ENCODE data around the gene PACS2.
"Not testable (repeated sequence)": the region's sequence is repeated elsewhere in the genome, so short reads cannot be mapped to it uniquely, and the experiment has no call there.

PACS2 gene

GRCh38 chr14:105282098-105282725, 32.3 kb upstream of the PACS2 start:
- no peak overlapping the region for H3K4me3 ChIP-seq (ENCODE audit: low read depth, low read length)
- no peak for TF ChIP-seq CTCF (IDR thresholded peaks at IDR 0.05; ENCODE audit: borderline replicate concordance, insufficient read depth, low read depth, low read length)

GRCh38 chr14:105283028-105283427, 31.5 kb upstream of the PACS2 start:
- TF ChIP-seq CTCF (IDR thresholded peaks at IDR 0.05; ENCODE audit: borderline replicate concordance, insufficient read depth, low read depth, low read length): no peak
- H3K4me3 ChIP-seq (ENCODE audit: low read depth, low read length): no peak overlapping the region

- H3K4me3 ChIP-seq (ENCODE audit: low read depth, low read length): no peak overlapping the region
- no peak for TF ChIP-seq CTCF (IDR thresholded peaks at IDR 0.05; ENCODE audit: borderline replicate concordance, insufficient read depth, low read depth, low read length)
Measured at GRCh38 chr14:105283899-105284298, 30.6 kb upstream of the PACS2 start.

- no peak overlapping the region for H3K4me3 ChIP-seq (ENCODE audit: low read depth, low read length)
- TF ChIP-seq CTCF (IDR thresholded peaks at IDR 0.05; ENCODE audit: borderline replicate concordance, insufficient read depth, low read depth, low read length): no peak
Measured at GRCh38 chr14:105285174-105285573, 29.4 kb upstream of the PACS2 start.

- no peak overlapping the region for H3K4me3 ChIP-seq (ENCODE audit: low read depth, low read length)
- TF ChIP-seq CTCF (IDR thresholded peaks at IDR 0.05; ENCODE audit: borderline replicate concordance, insufficient read depth, low read depth, low read length): no peak
Measured at GRCh38 chr14:105286759-105287144, 27.8 kb upstream of the PACS2 start.

GRCh38 chr14:105287249-105288102, 27.1 kb upstream of the PACS2 start:
- no peak overlapping the region for H3K4me3 ChIP-seq (ENCODE audit: low read depth, low read length)
- no peak for TF ChIP-seq CTCF (IDR thresholded peaks at IDR 0.05; ENCODE audit: borderline replicate concordance, insufficient read depth, low read depth, low read length)

GRCh38 chr14:105288936-105289335, 25.6 kb upstream of the PACS2 start:
- not testable (repeated sequence) for H3K4me3 ChIP-seq (ENCODE audit: low read depth, low read length)
